ENCODE results near the gene LYPD1. TPM values are rescaled to one million over a fixed set of nuclear protein-coding genes. Genes with fewer than 3 reads are reported as not detected.

LYPD1 gene
- total RNA-seq, 1 donor from 2014 or later: 5.5 TPM

DNA sequence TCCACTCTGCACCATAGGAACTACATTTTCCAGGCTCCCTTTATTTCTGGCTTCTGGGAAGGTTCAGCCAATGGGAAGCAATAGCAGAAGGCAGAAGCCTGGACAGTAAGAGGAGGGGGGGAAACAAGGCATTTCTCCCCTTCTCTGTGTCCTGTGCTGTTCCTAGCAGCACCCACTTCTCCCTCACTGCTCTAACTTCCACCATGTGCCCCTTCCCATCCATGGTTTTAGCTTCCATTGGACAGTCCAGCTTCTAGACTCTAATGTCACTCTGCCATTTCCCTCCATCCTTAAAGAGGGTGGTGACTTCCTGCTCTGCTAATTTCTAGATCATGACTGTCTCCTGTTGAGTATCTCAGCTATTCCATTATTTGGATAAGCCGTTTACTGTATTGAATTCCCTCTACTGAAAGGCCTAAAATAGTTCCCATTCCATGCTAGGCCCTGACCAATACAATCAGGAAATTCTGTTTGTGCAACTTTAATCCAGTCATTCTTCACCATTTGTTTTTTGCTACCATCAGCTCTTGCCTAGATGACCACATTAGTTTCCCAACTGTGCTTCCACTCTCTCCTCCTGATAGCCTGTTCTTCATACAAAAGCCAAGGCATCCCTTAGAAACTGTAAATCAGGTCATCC, 20.8 kb upstream of the LYPD1 start:
- no peaks in the 10 kb centered on the region for H3K4me1 Mint-ChIP-seq
- H3K36me3 Mint-ChIP-seq: no peaks in the 10 kb centered on the region
- TF ChIP-seq, protein P1, sequence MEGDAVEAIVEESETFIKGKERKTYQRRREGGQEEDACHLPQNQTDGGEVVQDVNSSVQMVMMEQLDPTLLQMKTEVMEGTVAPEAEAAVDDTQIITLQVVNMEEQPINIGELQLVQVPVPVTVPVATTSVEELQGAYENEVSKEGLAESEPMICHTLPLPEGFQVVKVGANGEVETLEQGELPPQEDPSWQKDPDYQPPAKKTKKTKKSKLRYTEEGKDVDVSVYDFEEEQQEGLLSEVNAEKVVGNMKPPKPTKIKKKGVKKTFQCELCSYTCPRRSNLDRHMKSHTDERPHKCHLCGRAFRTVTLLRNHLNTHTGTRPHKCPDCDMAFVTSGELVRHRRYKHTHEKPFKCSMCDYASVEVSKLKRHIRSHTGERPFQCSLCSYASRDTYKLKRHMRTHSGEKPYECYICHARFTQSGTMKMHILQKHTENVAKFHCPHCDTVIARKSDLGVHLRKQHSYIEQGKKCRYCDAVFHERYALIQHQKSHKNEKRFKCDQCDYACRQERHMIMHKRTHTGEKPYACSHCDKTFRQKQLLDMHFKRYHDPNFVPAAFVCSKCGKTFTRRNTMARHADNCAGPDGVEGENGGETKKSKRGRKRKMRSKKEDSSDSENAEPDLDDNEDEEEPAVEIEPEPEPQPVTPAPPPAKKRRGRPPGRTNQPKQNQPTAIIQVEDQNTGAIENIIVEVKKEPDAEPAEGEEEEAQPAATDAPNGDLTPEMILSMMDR (IDR thresholded peaks at IDR 0.05; ENCODE audit: unreplicated experiment): no peak
- H3K27me3 Mint-ChIP-seq (ENCODE audit: low read depth): peaks cover 6% of the 10 kb centered on the region
- H3K4me3 Mint-ChIP-seq: no peak overlapping the region
- H3K9me3 Mint-ChIP-seq: peaks cover 18% of the 10 kb centered on the region
- no peak for DNase-seq (ENCODE audit: low spot score in 2 of 2, unreplicated experiment in 2 of 2)
- no peak overlapping the region for H3K27ac Mint-ChIP-seq

DNA sequence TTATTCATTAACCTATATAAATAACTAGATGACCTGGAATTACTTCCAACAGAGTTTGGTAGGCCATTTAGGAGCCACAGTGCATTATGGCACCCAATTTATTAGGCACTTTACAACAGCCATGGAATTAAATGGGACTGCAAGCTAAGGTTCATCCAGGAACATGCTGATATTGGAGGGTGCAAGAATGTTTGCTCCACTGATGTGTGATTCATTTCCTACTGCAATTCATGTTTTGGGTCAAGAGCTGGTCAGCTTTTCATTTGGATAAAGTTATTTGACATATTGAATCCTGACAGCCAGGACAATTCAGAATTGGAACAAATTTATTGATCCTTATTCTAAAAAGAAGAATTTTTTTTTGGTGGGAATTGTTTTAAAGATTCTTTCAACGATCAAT, 11.8 kb upstream of the LYPD1 start:
- Mint-ChIP-seq H3K9me3 (no peaks in the 10 kb centered on the region), H3K27me3 (ENCODE audit: low read depth) (peaks cover 28% of the 10 kb centered on the region), H3K4me3 (no peak overlapping the region), H3K27ac (no peak overlapping the region), H3K36me3 (no peaks in the 10 kb centered on the region), H3K4me1 (no peaks in the 10 kb centered on the region)
- no peak for DNase-seq (ENCODE audit: low spot score in 2 of 2, unreplicated experiment in 2 of 2)
- TF ChIP-seq, protein P1 (IDR thresholded peaks at IDR 0.05; ENCODE audit: unreplicated experiment): no peak

DNA sequence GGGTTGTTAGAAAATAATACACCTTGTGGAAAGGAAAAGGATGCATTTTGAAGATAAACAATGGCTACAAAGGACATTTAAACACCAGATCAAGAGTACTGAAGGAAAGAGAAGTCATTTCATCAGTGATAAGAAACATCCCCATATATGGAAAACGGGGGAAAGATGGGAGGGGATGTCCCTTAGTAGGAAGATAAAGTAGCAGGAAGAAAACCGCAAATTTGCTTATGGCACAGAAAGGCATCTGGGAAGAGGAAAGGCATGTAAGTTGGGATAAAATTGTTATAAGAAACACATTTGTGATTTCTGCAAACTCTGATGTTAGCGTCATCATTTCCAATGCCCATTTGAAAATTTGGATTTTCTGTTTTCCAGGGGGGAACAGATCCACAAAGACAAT, 10.5 kb upstream of the LYPD1 start:
- H3K27me3 Mint-ChIP-seq (ENCODE audit: low read depth): peaks cover 26% of the 10 kb centered on the region
- no peak for DNase-seq (ENCODE audit: low spot score in 2 of 2, unreplicated experiment in 2 of 2)
- no peak overlapping the region for H3K27ac Mint-ChIP-seq
- no peaks in the 10 kb centered on the region for H3K4me1 Mint-ChIP-seq
- TF ChIP-seq, protein P1 (IDR thresholded peaks at IDR 0.05; ENCODE audit: unreplicated experiment): no peak
- H3K36me3 Mint-ChIP-seq: no peaks in the 10 kb centered on the region
- no peak overlapping the region for H3K4me3 Mint-ChIP-seq
- no peaks in the 10 kb centered on the region for H3K9me3 Mint-ChIP-seq

DNA sequence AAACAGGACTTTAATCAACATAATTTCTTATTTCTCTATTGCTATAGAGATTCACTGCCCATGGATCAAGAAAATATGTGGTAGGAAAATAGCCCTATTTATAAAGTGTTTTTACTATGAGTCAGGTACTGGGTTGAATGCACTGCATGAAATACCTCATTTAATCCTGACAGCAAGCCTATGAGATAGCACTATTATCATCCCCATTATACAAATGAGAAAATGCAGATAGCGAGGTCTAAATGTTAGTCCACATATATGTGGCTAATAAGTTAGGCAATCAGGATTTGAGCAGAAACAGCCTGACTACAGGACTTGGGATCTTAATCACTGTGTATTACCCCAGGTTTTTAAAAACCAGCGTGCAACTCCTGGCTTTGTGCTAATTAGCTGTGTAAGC, 8.5 kb upstream of the LYPD1 start:
- Mint-ChIP-seq H3K27ac (no peak overlapping the region), H3K4me3 (no peak overlapping the region), H3K36me3 (no peaks in the 10 kb centered on the region), H3K27me3 (ENCODE audit: low read depth) (peaks cover 37% of the 10 kb centered on the region), H3K4me1 (no peaks in the 10 kb centered on the region), H3K9me3 (no peaks in the 10 kb centered on the region)
- DNase-seq (ENCODE audit: low spot score in 2 of 2, unreplicated experiment in 2 of 2): no peak
- TF ChIP-seq, protein P1 (IDR thresholded peaks at IDR 0.05; ENCODE audit: unreplicated experiment): no peak

DNA sequence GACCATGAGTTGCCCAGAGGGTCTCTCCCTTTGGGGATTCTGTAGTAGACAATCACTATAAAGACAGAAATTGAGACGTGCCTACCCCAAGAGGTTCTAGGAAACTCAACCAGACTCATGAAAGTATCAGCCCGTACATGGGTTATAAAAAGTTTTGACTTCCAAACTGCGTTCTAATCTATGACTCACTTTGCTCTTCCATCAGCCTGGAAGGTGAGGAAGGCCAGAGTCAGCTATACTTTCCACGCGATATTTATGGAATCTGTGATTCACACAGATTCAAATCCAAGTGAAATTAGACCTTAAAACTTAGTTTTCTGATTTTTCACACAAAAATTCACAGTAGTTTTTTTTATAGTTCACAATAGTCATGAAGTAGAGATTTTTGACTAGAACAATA, 7.7 kb upstream of the LYPD1 start:
- H3K9me3 Mint-ChIP-seq: no peaks in the 10 kb centered on the region
- no peak overlapping the region for H3K27ac Mint-ChIP-seq
- TF ChIP-seq, protein P1 (IDR thresholded peaks at IDR 0.05; ENCODE audit: unreplicated experiment): no peak
- DNase-seq (ENCODE audit: low spot score in 2 of 2, unreplicated experiment in 2 of 2): no peak
- H3K4me1 Mint-ChIP-seq: no peaks in the 10 kb centered on the region
- no peak overlapping the region for H3K4me3 Mint-ChIP-seq
- H3K27me3 Mint-ChIP-seq (ENCODE audit: low read depth): peaks cover 43% of the 10 kb centered on the region
- H3K36me3 Mint-ChIP-seq: no peaks in the 10 kb centered on the region

GRCh38 chr2:132676999-132677398, 7.0 kb upstream of the LYPD1 start:
- TF ChIP-seq, protein P1 (IDR thresholded peaks at IDR 0.05; ENCODE audit: unreplicated experiment): no peak
- no peaks in the 10 kb centered on the region for H3K4me1 Mint-ChIP-seq
- no peaks in the 10 kb centered on the region for H3K9me3 Mint-ChIP-seq

More at GRCh38 chr2:132676999-132677398, 7.0 kb upstream of the LYPD1 start:
- H3K27me3 Mint-ChIP-seq (ENCODE audit: low read depth): peaks cover 48% of the 10 kb centered on the region
- H3K27ac Mint-ChIP-seq: no peak overlapping the region
- H3K4me3 Mint-ChIP-seq: no peak overlapping the region
- no peaks in the 10 kb centered on the region for H3K36me3 Mint-ChIP-seq
- DNase-seq (ENCODE audit: low spot score in 2 of 2, unreplicated experiment in 2 of 2): no peak

All from mesothelial cell of epicardium (in vitro differentiated cells).